KMS-11 (cell line): ENCODE measurements around the gene ACER1.

Experiments used
- H2AFZ ChIP-seq: fragments of 200-600 bp; sonication (generic); 2 replicates; pipeline ENCODE4 v1.6.1; 2016; ENCODE audit warnings: antibody characterized with exemption, mixed run types, low read depth
- H3K27ac ChIP-seq: fragments of 200-600 bp; sonication (generic); 2 replicates; pipeline ENCODE4 v1.6.1; 2016; ENCODE audit warnings: mild to moderate bottlenecking, mixed run types
- H3K27me3 ChIP-seq: fragments of 200-600 bp; sonication (generic); 2 replicates; pipeline ENCODE4 v1.6.1; 2017; ENCODE audit warnings: mild to moderate bottlenecking, low read depth, mixed run types, moderate library complexity; ENCODE audit not compliant: insufficient read depth
- H3K36me3 ChIP-seq: fragments of 200-600 bp; sonication (generic); 2 replicates; pipeline ENCODE4 v1.6.1; 2017; ENCODE audit warnings: mild to moderate bottlenecking, mixed run types; ENCODE audit not compliant: insufficient read depth
- H3K4me1 ChIP-seq: fragments of 200-600 bp; sonication (generic); 2 replicates; pipeline ENCODE4 v1.6.1; 2016; ENCODE audit warnings: mild to moderate bottlenecking, low read depth, mixed run types; ENCODE audit not compliant: poor library complexity, severe bottlenecking
- H3K4me2 ChIP-seq: fragments of 200-600 bp; sonication (generic); 2 replicates; pipeline ENCODE4 v1.7.0; 2016; ENCODE audit warnings: mild to moderate bottlenecking, mixed run types
- H3K4me3 ChIP-seq: fragments of 200-600 bp; sonication (generic); IDR thresholded peaks from 2 replicates; pipeline ENCODE4 v1.6.1; 2017; ENCODE audit warnings: low read depth, low read length, mixed read lengths; ENCODE audit not compliant: insufficient read depth
- H3K79me2 ChIP-seq: fragments of 200-600 bp; sonication (generic); 2 replicates; pipeline ENCODE4 v1.6.1; 2016; ENCODE audit warnings: low read depth, mixed run types; ENCODE audit not compliant: insufficient read depth
- H3K9ac ChIP-seq: fragments of 200-600 bp; sonication (generic); 2 replicates; pipeline ENCODE4 v1.6.1; 2016; ENCODE audit warnings: mild to moderate bottlenecking, mixed run types
- H4K20me1 ChIP-seq: fragments of 200-600 bp; sonication (generic); 2 replicates; pipeline ENCODE4 v1.6.1; 2016; ENCODE audit warnings: mild to moderate bottlenecking, mixed run types; ENCODE audit not compliant: insufficient read depth
- CTCF ChIP-seq: fragments of 200-600 bp; sonication (generic); conservative IDR thresholded peaks from 2 replicates; pipeline ENCODE4 v1.6.1; 2017; ENCODE audit warnings: low read depth, mild to moderate bottlenecking, antibody characterized with exemption, low read length, moderate library complexity, mixed read lengths

The ACER1 gene

GRCh38 chr19:6270822-6271221 lies 62.6 kb downstream of the ACER1 start:
- H2AFZ ChIP-seq = no peak overlapping the region
- peaks cover 78% of the 10 kb centered on the region for H3K79me2 ChIP-seq

GRCh38 chr19:6270076-6270745 lies 63.2 kb downstream of the ACER1 start:
- no peak overlapping the region for H3K4me2 ChIP-seq
- no peaks in the 10 kb centered on the region for H3K4me1 ChIP-seq
- no peaks in the 10 kb centered on the region for H3K36me3 ChIP-seq
- no peaks in the 10 kb centered on the region for H4K20me1 ChIP-seq
- no peaks in the 10 kb centered on the region for H3K27me3 ChIP-seq
- H3K27ac ChIP-seq = no peak overlapping the region
- no peak overlapping the region for H3K4me3 ChIP-seq
- no peak overlapping the region for H3K9ac ChIP-seq
- no peak overlapping the region for H2AFZ ChIP-seq
- TF ChIP-seq CTCF = no peak
- H3K79me2 ChIP-seq = peaks cover 78% of the 10 kb centered on the region

More at GRCh38 chr19:6270822-6271221, 62.6 kb downstream of the ACER1 start:
- no peak overlapping the region for H3K9ac ChIP-seq
- H3K4me3 ChIP-seq = no peak overlapping the region
- H3K4me2 ChIP-seq = no peak overlapping the region
- H3K36me3 ChIP-seq = no peaks in the 10 kb centered on the region
- no peaks in the 10 kb centered on the region for H3K4me1 ChIP-seq
- TF ChIP-seq CTCF = no peak
- no peaks in the 10 kb centered on the region for H4K20me1 ChIP-seq
- no peaks in the 10 kb centered on the region for H3K27me3 ChIP-seq
- H3K27ac ChIP-seq = no peak overlapping the region

GRCh38 chr19:6269101-6269886 lies 64.1 kb downstream of the ACER1 start:
- Histone ChIP-seq H3K27me3 (no peaks in the 10 kb centered on the region), H3K36me3 (no peaks in the 10 kb centered on the region), H3K79me2 (peaks cover 72% of the 10 kb centered on the region), H3K4me2 (no peak overlapping the region), H2AFZ (no peak overlapping the region), H4K20me1 (no peaks in the 10 kb centered on the region), H3K4me3 (no peak overlapping the region), H3K9ac (no peak overlapping the region), H3K27ac (no peak overlapping the region), H3K4me1 (no peaks in the 10 kb centered on the region)
- TF ChIP-seq CTCF = no peak

- Histone ChIP-seq H3K9ac (no peak overlapping the region), H3K4me3 (no peak overlapping the region), H3K79me2 (peaks cover 63% of the 10 kb centered on the region), H3K27me3 (no peaks in the 10 kb centered on the region), H4K20me1 (no peaks in the 10 kb centered on the region), H2AFZ (no peak overlapping the region), H3K4me1 (no peaks in the 10 kb centered on the region), H3K36me3 (no peaks in the 10 kb centered on the region), H3K4me2 (no peak overlapping the region), H3K27ac (no peak overlapping the region)
- no peak for TF ChIP-seq CTCF
Measured at GRCh38 chr19:6268382-6268771, 65.0 kb downstream of the ACER1 start.
